ENCODE data around the gene TRIL. TPM values are rescaled to one million over a fixed set of nuclear protein-coding genes. Genes with fewer than 3 reads are reported as not detected.

The TRIL gene
- total RNA-seq, 1 donor from 2014 or later: 17.5 TPM

Other genes with a start within 250 kb of the TRIL start
- 54.6 TPM for gene CPVL, start 188.2 kb upstream of the TRIL start, total RNA-seq
- 96.6 TPM for gene CHN2, start 236.4 kb upstream of the TRIL start, total RNA-seq